GM23338 (cell line): Measurements from ENCODE around the gene INPP5D. TPM values are rescaled to one million over a fixed set of nuclear protein-coding genes. Genes with fewer than 3 reads are reported as not detected.
A peak's percentile ranks its signal among the peaks of the same experiment; 100 is the strongest.

Source experiments
- ATAC-seq: fragments of 200-7000 bp; cut with Tn5 transposase; 3 replicates; pipeline ENCODE4 v1.9.1; 2020
- DNase-seq: peaks from one replicate; pipeline ENCODE4 v3.0.0-alpha.2; 2015; ENCODE audit warnings: low spot score
- H2AFZ ChIP-seq: fragments of 200-600 bp; sonication (generic); 2 replicates; pipeline ENCODE4 v1.8.0; 2016; ENCODE audit warnings: antibody characterized with exemption, mild to moderate bottlenecking, moderate library complexity
- H3F3A ChIP-seq: fragments of 200-600 bp; sonication (generic); replicated peaks from 2 replicates; pipeline ENCODE4 v1.8.0; 2017; ENCODE audit warnings: antibody characterized with exemption, mixed run types, low read depth
- H3K27ac ChIP-seq: fragments of 200-600 bp; sonication (generic); 2 replicates; pipeline ENCODE4 v1.6.1; 2016; ENCODE audit warnings: low read depth
- H3K27me3 ChIP-seq: fragments of 200-600 bp; sonication (generic); 2 replicates; pipeline ENCODE4 v1.8.0; 2016; ENCODE audit warnings: mild to moderate bottlenecking, mixed run types, moderate library complexity; ENCODE audit not compliant: insufficient read depth
- H3K36me3 ChIP-seq: fragments of 200-600 bp; sonication (generic); 2 replicates; pipeline ENCODE4 v1.8.0; 2016; ENCODE audit warnings: mild to moderate bottlenecking; ENCODE audit not compliant: insufficient read depth
- H3K4me1 ChIP-seq: fragments of 200-600 bp; sonication (generic); 2 replicates; pipeline ENCODE4 v1.8.0; 2016; ENCODE audit warnings: mild to moderate bottlenecking, moderate library complexity; ENCODE audit not compliant: insufficient read depth
- H3K4me2 ChIP-seq: fragments of 200-600 bp; sonication (generic); 2 replicates; pipeline ENCODE4 v1.7.1; 2017; ENCODE audit warnings: mixed run types
- H3K4me3 ChIP-seq: fragments of 200-600 bp; sonication (generic); 2 replicates; pipeline ENCODE4 v1.6.1; 2016; ENCODE audit warnings: mixed run types
- H3K79me2 ChIP-seq: fragments of 200-600 bp; sonication (generic); replicated peaks from 2 replicates; pipeline ENCODE4 v1.8.0; 2017; ENCODE audit warnings: mild to moderate bottlenecking; ENCODE audit not compliant: insufficient read depth
- H3K9me2 ChIP-seq: fragments of 200-600 bp; sonication (generic); 2 replicates; pipeline ENCODE4 v1.8.0; 2017; ENCODE audit not compliant: insufficient read depth
- H4K20me1 ChIP-seq: fragments of 200-600 bp; sonication (generic); replicated peaks from 2 replicates; pipeline ENCODE4 v1.8.0; 2017; ENCODE audit warnings: mild to moderate bottlenecking; ENCODE audit not compliant: insufficient read depth
- H3K27ac Mint-ChIP-seq: 2 replicates; pipeline ENCODE4 v1.8.0; 2020; ENCODE audit warnings: inconsistent platforms, mild to moderate bottlenecking, moderate library complexity, mixed read lengths
- H3K27me3 Mint-ChIP-seq: 3 replicates; pipeline ENCODE4 v1.8.0; 2022; ENCODE audit warnings: low read depth, mild to moderate bottlenecking, moderate library complexity, mixed read lengths, inconsistent platforms; ENCODE audit not compliant: insufficient read depth, poor library complexity
- H3K36me3 Mint-ChIP-seq: 3 replicates; pipeline ENCODE4 v1.8.0; 2021; ENCODE audit warnings: low read depth, mild to moderate bottlenecking, inconsistent platforms, moderate library complexity, mixed read lengths
- H3K4me1 Mint-ChIP-seq: 3 replicates; pipeline ENCODE4 v1.8.0; 2020; ENCODE audit warnings: mild to moderate bottlenecking, inconsistent platforms, mixed read lengths
- H3K4me3 Mint-ChIP-seq: 3 replicates; pipeline ENCODE4 v1.8.0; 2021; ENCODE audit warnings: moderate library complexity, mild to moderate bottlenecking, inconsistent platforms, mixed read lengths
- H3K9me3 Mint-ChIP-seq: 3 replicates; pipeline ENCODE4 v1.8.0; 2020; ENCODE audit warnings: moderate library complexity, mild to moderate bottlenecking, inconsistent platforms, mixed read lengths
- ETS1 ChIP-seq: IDR thresholded peaks from 2 replicates; pipeline ENCODE4 v1.6.1; 2016; ENCODE audit warnings: antibody characterized with exemption
- EZH2 ChIP-seq: fragments of 200-600 bp; sonication (generic); IDR thresholded peaks from one replicate; pipeline ENCODE4 v1.8.0; 2017; ENCODE audit warnings: antibody characterized with exemption, mild to moderate bottlenecking, low read depth; ENCODE audit not compliant: unreplicated experiment
- EZH2phosphoT487 ChIP-seq: fragments of 200-600 bp; sonication (generic); IDR thresholded peaks from one replicate; pipeline ENCODE4 v1.8.1; 2018; ENCODE audit warnings: antibody characterized with exemption; ENCODE audit not compliant: unreplicated experiment
- NANOG ChIP-seq: IDR thresholded peaks from 2 replicates; pipeline ENCODE4 v1.6.1; 2016; ENCODE audit warnings: antibody characterized with exemption, borderline replicate concordance
- POLR2AphosphoS5 ChIP-seq: IDR thresholded peaks from 2 replicates; pipeline ENCODE4 v1.6.1; 2016; ENCODE audit warnings: antibody characterized with exemption, low read depth
- REST ChIP-seq: IDR thresholded peaks from one replicate; pipeline ENCODE4 v1.6.1; 2018; ENCODE audit warnings: antibody characterized with exemption; ENCODE audit not compliant: unreplicated experiment
- STAT1 ChIP-seq: IDR thresholded peaks from one replicate; pipeline ENCODE4 v1.6.1; 2016; ENCODE audit warnings: antibody characterized with exemption; ENCODE audit not compliant: unreplicated experiment
- ZNF114 ChIP-seq: fragments of 250-450 bp; sonication (Bioruptor Pico); IDR thresholded peaks from 2 replicates; pipeline ENCODE4 v1.5.0; 2020; ENCODE audit warnings: mild to moderate bottlenecking, moderate library complexity
- ZNF331 ChIP-seq: fragments of 250-450 bp; sonication (Bioruptor Pico); IDR thresholded peaks from 2 replicates; pipeline ENCODE4 v1.5.0; 2020; ENCODE audit warnings: low read depth, mild to moderate bottlenecking, moderate library complexity
- ZNF462 ChIP-seq: fragments of 250-450 bp; sonication (Bioruptor Pico); IDR thresholded peaks from 2 replicates; pipeline ENCODE4 v1.5.0; 2020; ENCODE audit warnings: mild to moderate bottlenecking, moderate library complexity
- polyA plus RNA-seq: library from polyadenylated mRNA; unstranded; fragments of >200 nt; fragmentation: Nextera tagmentation; extraction: Ambion mirVana; gene quantifications from 2 replicates; pipeline ENCODE4 v1.2.1, GENCODE V29; 2016
- total RNA-seq: library from RNA; depleted of rRNA; stranded (reverse); fragments of >200 nt; shearing (Covaris generic); gene quantifications from 2 replicates; pipeline ENCODE4 v1.2.3, GENCODE V29; 2014
- TF ChIP-seq, protein P1 (sequence below), 2 experiments: fragments of 200-600 bp in 1 of 2; sonication (generic) in 1 of 2; conservative IDR thresholded peaks; 2 replicates each; pipeline versions ENCODE4 v1.5.1 to v1.6.1; 2016 to 2017; ENCODE audit warnings: antibody characterized with exemption in 2 of 2, low read depth in 2 of 2, mild to moderate bottlenecking in 2 of 2, moderate library complexity in 1 of 2

INPP5D gene
- total and polyA plus RNA-seq, 2 experiments from 2014 or later, result 6.6 to 8.3 TPM

DNA sequence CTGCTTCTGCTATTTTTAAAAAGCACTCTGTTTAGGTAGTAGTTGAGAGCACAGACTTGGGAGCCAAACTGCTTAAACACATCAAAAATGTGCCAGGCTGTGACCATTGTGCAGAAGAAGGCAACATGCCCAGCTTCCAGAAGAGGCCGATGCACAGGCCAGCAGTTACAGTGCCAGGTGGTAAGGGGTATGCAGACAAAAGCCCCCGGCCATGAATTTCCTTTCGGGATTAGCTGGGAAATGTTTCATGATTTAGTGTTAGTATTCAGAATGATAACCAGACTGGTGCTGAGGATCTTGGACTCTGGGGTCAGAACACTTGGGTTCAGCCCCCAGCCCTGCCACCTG is 151.4 kb downstream of the INPP5D start (continued):
- TF ChIP-seq REST (no peak), ZNF331 (CRISPR knock-in tag) (no peak), ZNF114 (CRISPR knock-in tag) (no peak), POLR2AphosphoS5 (no peak), EZH2 (no peak), STAT1 (no peak), EZH2phosphoT487 (no peak)
- TF ChIP-seq, protein P1, sequence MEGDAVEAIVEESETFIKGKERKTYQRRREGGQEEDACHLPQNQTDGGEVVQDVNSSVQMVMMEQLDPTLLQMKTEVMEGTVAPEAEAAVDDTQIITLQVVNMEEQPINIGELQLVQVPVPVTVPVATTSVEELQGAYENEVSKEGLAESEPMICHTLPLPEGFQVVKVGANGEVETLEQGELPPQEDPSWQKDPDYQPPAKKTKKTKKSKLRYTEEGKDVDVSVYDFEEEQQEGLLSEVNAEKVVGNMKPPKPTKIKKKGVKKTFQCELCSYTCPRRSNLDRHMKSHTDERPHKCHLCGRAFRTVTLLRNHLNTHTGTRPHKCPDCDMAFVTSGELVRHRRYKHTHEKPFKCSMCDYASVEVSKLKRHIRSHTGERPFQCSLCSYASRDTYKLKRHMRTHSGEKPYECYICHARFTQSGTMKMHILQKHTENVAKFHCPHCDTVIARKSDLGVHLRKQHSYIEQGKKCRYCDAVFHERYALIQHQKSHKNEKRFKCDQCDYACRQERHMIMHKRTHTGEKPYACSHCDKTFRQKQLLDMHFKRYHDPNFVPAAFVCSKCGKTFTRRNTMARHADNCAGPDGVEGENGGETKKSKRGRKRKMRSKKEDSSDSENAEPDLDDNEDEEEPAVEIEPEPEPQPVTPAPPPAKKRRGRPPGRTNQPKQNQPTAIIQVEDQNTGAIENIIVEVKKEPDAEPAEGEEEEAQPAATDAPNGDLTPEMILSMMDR (conservative IDR thresholded peaks at IDR 0.05; ENCODE audit: low read depth in 2 of 2), result no peak

DNA sequence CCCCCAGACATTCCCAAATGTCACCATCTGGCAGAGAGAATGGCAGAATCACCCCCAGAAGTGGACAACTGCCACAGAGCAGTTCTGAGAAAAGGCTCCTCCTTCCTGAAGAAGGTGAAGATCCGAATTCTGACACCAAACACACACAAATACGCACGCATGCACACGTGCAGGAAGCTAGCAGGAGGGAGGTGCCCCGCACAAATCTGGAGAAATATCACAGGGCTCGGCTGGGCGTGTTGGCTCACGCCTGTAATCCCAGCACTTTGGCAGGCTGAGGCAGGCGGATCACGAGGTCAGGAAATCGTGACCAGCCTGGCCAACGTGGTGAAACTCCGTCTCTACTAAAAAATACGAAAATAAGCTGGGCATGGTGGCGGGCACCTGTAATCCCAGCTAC is 152.9 kb downstream of the INPP5D start:
- no peak overlapping the region for H3K27ac Mint-ChIP-seq
- Histone ChIP-seq H2AFZ (peak overlapping the region; percentile 38; the same call in 1 of the 2 replicates), H3K4me2 (no peak overlapping the region), H3K9me2 (0 out of 2 replicates have a peak, but pooled peaks cover 2% of the 10 kb centered on the region), H3K4me3 (no peak overlapping the region), H3K27ac (no peak overlapping the region), H3F3A (peaks cover 8% of the 10 kb centered on the region; the same call in 1 of the 2 replicates), H3K79me2 (no peaks in the 10 kb centered on the region), H4K20me1 (no peaks in the 10 kb centered on the region), H3K4me1 (peaks cover 29% of the 10 kb centered on the region), H3K27me3 (no peaks in the 10 kb centered on the region), H3K36me3 (no peaks in the 10 kb centered on the region)
- DNase-seq (no peak), ATAC-seq (no peak)
- H3K36me3 Mint-ChIP-seq, result no peaks in the 10 kb centered on the region
- H3K9me3 Mint-ChIP-seq, result peaks cover 2% of the 10 kb centered on the region; the same call in 1 of the 3 replicates
- peaks cover 32% of the 10 kb centered on the region for H3K4me1 Mint-ChIP-seq
- peaks cover 15% of the 10 kb centered on the region for H3K27me3 Mint-ChIP-seq
- no peak overlapping the region for H3K4me3 Mint-ChIP-seq
- TF ChIP-seq EZH2 (no peak), EZH2phosphoT487 (no peak), POLR2AphosphoS5 (no peak), NANOG (no peak), ETS1 (no peak), ZNF462 (CRISPR knock-in tag) (no peak)
